A549 (cell line): ENCODE measurements around the gene BUB1B.

ENCODE experiments used
- EHF ChIP-seq: fragments of 250-450 bp; sonication (Bioruptor Pico); IDR thresholded peaks from 2 replicates; pipeline ENCODE4 v1.5.0; 2020; ENCODE audit warnings: mild to moderate bottlenecking
- EP300 ChIP-seq, 2 experiments: fragments of >200 bp; sonication (Bioruptor Twin); formaldehyde crosslinking; IDR thresholded peaks; 2 replicates in 1 of 2; 3 replicates in 1 of 2; pipeline ENCODE4 v1.6.1; 2016 to 2017
- MAZ ChIP-seq: fragments of 150-350 bp; IDR thresholded peaks from 2 replicates; pipeline ENCODE4 v1.6.1; 2014; ENCODE audit warnings: antibody characterized with exemption, low read depth, low read length, borderline replicate concordance
- RNF2 ChIP-seq: fragments of 200-600 bp; sonication (generic); IDR thresholded peaks from 2 replicates; pipeline ENCODE4 v1.6.1; 2016; ENCODE audit warnings: low read depth, mild to moderate bottlenecking, antibody characterized with exemption, moderate library complexity, borderline replicate concordance
- SMC3 ChIP-seq: fragments of >200 bp; sonication (Bioruptor Twin); formaldehyde crosslinking; IDR thresholded peaks from 3 replicates; pipeline ENCODE4 v1.6.1; 2018; ENCODE audit warnings: inconsistent platforms
- TF ChIP-seq, protein P1 (sequence below): fragments of >200 bp; sonication (Bioruptor Twin); formaldehyde crosslinking; IDR thresholded peaks from 3 replicates; pipeline ENCODE4 v1.5.1; 2016

DNA sequence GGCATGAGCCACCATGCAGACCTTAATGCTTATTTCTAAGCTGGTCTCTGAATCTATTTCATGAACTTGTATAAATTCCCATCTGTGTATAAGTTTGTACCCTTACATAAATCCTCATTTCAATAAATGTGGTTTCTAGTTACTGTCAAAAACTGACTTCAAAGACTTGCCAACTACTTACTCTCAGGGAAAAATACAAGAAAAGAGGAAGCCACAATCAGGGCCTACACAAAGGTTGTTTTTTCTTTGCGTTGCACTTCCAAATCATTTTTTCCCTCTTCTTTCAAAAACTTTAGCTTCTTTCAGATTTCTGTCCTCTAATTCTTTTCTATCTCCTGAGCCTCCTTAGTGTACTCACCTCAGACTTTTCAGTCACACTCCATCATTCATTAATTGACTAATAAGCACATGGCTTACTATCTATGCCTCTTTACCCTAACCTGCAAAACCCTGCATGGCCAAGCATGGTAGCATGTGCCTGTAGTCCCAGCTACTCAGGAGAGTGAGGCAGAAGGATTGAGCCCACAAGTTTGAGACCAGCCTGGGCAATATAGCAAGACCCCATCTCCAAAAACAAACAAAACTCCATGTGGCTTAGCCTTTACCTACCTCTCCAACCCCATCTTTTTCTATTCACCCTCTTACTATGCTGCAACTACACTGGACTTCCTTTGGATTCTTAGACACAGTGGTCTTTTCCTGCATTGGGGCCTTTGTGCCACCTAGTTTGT, 37.7 kb downstream of the BUB1B start:
- TF ChIP-seq EHF (CRISPR knock-in tag) (no peak), RNF2 (no peak), EP300 (IDR thresholded peaks at IDR 0.05) (no peak), SMC3 (no peak), MAZ (no peak)
- TF ChIP-seq, protein P1, sequence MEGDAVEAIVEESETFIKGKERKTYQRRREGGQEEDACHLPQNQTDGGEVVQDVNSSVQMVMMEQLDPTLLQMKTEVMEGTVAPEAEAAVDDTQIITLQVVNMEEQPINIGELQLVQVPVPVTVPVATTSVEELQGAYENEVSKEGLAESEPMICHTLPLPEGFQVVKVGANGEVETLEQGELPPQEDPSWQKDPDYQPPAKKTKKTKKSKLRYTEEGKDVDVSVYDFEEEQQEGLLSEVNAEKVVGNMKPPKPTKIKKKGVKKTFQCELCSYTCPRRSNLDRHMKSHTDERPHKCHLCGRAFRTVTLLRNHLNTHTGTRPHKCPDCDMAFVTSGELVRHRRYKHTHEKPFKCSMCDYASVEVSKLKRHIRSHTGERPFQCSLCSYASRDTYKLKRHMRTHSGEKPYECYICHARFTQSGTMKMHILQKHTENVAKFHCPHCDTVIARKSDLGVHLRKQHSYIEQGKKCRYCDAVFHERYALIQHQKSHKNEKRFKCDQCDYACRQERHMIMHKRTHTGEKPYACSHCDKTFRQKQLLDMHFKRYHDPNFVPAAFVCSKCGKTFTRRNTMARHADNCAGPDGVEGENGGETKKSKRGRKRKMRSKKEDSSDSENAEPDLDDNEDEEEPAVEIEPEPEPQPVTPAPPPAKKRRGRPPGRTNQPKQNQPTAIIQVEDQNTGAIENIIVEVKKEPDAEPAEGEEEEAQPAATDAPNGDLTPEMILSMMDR = no peak
